Ishikawa (cell line): ENCODE measurements around the gene GRAMD4.

Experiments
- EP300 ChIP-seq: IDR thresholded peaks from 2 replicates; pipeline ENCODE4 v1.6.1; 2012; ENCODE audit warnings: borderline replicate concordance
- RAD21 ChIP-seq: IDR thresholded peaks from 2 replicates; pipeline ENCODE4 v1.6.1; 2012; ENCODE audit warnings: low read depth
- TAF1 ChIP-seq: IDR thresholded peaks from 2 replicates; pipeline ENCODE4 v1.6.1; 2012; ENCODE audit warnings: low read depth, mild to moderate bottlenecking
- TCF12 ChIP-seq: IDR thresholded peaks from 2 replicates; pipeline ENCODE4 v1.6.1; 2012; ENCODE audit warnings: low read depth
- TEAD4 ChIP-seq: IDR thresholded peaks from 2 replicates; pipeline ENCODE4 v1.6.1; 2012
- YY1 ChIP-seq: IDR thresholded peaks from 2 replicates; pipeline ENCODE4 v1.6.1; 2012; ENCODE audit warnings: low read depth
- ZBTB7A ChIP-seq: IDR thresholded peaks from 2 replicates; pipeline ENCODE4 v1.6.1; 2012; ENCODE audit warnings: low read depth

GRCh38 chr22:46693634-46694415, 73.6 kb downstream of the GRAMD4 start:
- TF ChIP-seq YY1 (no peak), EP300 (no peak), RAD21 (no peak), TAF1 (no peak), ZBTB7A (no peak), TEAD4 (no peak), TCF12 (no peak)
